ENCODE results near the gene CRYL1. TPM values are rescaled to one million over a fixed set of nuclear protein-coding genes. Genes with fewer than 3 reads are reported as not detected.

Gene CRYL1
- total RNA-seq, 1 experiment from 2014 or later = 26.5 TPM

DNA sequence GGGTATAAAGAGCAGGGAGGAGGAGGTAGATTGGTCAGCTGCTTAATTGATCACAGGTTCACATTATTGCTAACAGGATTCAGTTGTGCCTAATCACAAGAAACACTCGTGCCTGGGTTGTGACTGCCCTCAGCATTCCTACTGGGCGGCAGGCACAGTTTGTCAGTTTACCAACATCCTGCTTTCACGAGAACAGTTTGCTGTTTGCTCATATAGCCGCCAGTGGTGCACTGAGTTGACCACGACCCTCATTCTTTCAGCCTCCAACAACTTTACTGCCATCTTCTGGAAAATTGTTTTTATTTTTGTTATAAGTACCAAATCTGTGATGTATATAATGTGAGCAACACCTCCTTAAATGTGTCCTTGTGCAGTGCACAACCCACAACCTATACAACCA is 25.1 kb upstream of the CRYL1 start:
- POLR2A ChIA-PET = no interaction called here
- CTCF ChIA-PET = no interaction called here
- no peak overlapping the region for H3K4me2 ChIP-seq (ENCODE audit: low read length)
- peak; percentile 17; the same call in 1 of the 2 replicates for TF ChIP-seq RAD21 (IDR thresholded peaks at IDR 0.05; ENCODE audit: low read depth)
- no peak for TF ChIP-seq JUND (IDR thresholded peaks at IDR 0.05)
- TF ChIP-seq ZNF274 (IDR thresholded peaks at IDR 0.05; ENCODE audit: low read depth, low read length) = no peak
- no peak for TF ChIP-seq ZFX (IDR thresholded peaks at IDR 0.05)
- no peak overlapping the region for H3K27ac ChIP-seq (ENCODE audit: low read depth, low read length)
- H2AFZ ChIP-seq (ENCODE audit: low read depth, low read length, poor library complexity, severe bottlenecking) = no peak overlapping the region
- no peaks in the 10 kb centered on the region for H4K20me1 ChIP-seq (ENCODE audit: insufficient read depth)
- no peak for DNase-seq (ENCODE audit: low read depth, low spot score)
- H3K9me3 ChIP-seq (ENCODE audit: control insufficient read depth in 1 of 2, insufficient read depth in 1 of 2, low read depth in 1 of 2, low read length in 2 of 2) = no peaks in the 10 kb centered on the region
- intact Hi-C loops (cut with micrococcal nuclease) = no loop called here
- H3K36me3 ChIP-seq (ENCODE audit: control insufficient read depth in 1 of 2, insufficient read depth in 2 of 2, low read length in 2 of 2) = no peaks in the 10 kb centered on the region
- no TSS peak for BruUV-seq (replicated peaks)
- H3K4me3 ChIP-seq (replicated peaks in 1 of 2; ENCODE audit: low read depth in 1 of 2, low read length in 2 of 2) = no peak overlapping the region
- no peaks in the 10 kb centered on the region for H3K9me2 ChIP-seq (ENCODE audit: insufficient read depth)
- ATAC-seq = no peak
- H3K4me1 ChIP-seq (ENCODE audit: control insufficient read depth in 1 of 2, insufficient read depth in 2 of 2, low read length in 2 of 2) = peaks cover 0 to 3% of the 10 kb centered on the region in 2 experiments; a peak in 1 of 4 replicates
- H3K9ac ChIP-seq (ENCODE audit: low read length) = no peak overlapping the region
- RAD21 ChIA-PET (ENCODE audit: low non-redundant PET in 1 of 2, low total read pairs in 2 of 2, uncharacterized antibody in 2 of 2, unreplicated experiment in 2 of 2) = no interaction called here
- no peaks in the 10 kb centered on the region for H3K79me2 ChIP-seq (ENCODE audit: insufficient read depth, low read length)
- H3K27me3 ChIP-seq (ENCODE audit: insufficient read depth, low read length) = no peaks in the 10 kb centered on the region

DNA sequence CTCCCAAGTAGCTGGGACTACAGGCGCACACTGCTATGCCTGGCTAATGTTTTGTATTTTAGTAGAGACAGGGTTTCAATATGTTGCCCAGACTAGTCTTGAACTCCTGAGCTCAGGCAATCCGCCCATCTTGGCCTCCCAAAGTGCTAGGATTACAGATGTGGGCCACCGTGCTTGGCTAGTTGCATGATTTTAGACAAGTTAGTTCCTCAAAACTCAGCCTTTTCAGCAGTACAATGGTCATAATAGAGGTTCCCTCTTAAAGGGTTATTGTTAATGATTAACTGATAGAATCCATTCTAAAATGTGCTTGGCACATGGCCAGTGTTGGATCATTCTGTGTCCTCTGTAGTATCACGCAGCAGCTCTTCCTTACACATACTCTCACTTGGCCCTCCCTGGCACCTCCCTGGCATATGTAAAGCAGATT is 21.8 kb upstream of the CRYL1 start:
- H3K27me3 ChIP-seq (ENCODE audit: insufficient read depth, low read length) = no peaks in the 10 kb centered on the region
- H4K20me1 ChIP-seq (ENCODE audit: insufficient read depth) = no peaks in the 10 kb centered on the region
- H3K9ac ChIP-seq (ENCODE audit: low read length) = no peak overlapping the region
- no peaks in the 10 kb centered on the region for H3K9me3 ChIP-seq (ENCODE audit: control insufficient read depth in 1 of 2, insufficient read depth in 1 of 2, low read depth in 1 of 2, low read length in 2 of 2)
- no peaks in the 10 kb centered on the region for H3K79me2 ChIP-seq (ENCODE audit: insufficient read depth, low read length)
- H3K4me3 ChIP-seq (replicated peaks in 1 of 2; ENCODE audit: low read depth in 1 of 2, low read length in 2 of 2) = no peak overlapping the region
- H2AFZ ChIP-seq (ENCODE audit: low read depth, low read length, poor library complexity, severe bottlenecking) = no peak overlapping the region
- H3K36me3 ChIP-seq (ENCODE audit: control insufficient read depth in 1 of 2, insufficient read depth in 2 of 2, low read length in 2 of 2) = no peaks in the 10 kb centered on the region
- intact Hi-C loops (cut with micrococcal nuclease) = no loop called here
- peaks cover 0 to 3% of the 10 kb centered on the region in 2 experiments; a peak in 1 of 4 replicates for H3K4me1 ChIP-seq (ENCODE audit: control insufficient read depth in 1 of 2, insufficient read depth in 2 of 2, low read length in 2 of 2)
- ChIA-PET CTCF (no interaction called here), RAD21 (ENCODE audit: low non-redundant PET in 1 of 2, low total read pairs in 2 of 2, uncharacterized antibody in 2 of 2, unreplicated experiment in 2 of 2) (no interaction called here), POLR2A (no interaction called here)
- no peak overlapping the region for H3K4me2 ChIP-seq (ENCODE audit: low read length)
- DNase-seq (ENCODE audit: low read depth, low spot score) = no peak
- no peak overlapping the region for H3K27ac ChIP-seq (ENCODE audit: low read depth, low read length)
- TF ChIP-seq EZH2phosphoT487 (IDR thresholded peaks at IDR 0.05; ENCODE audit: borderline replicate concordance) (no peak), JUND (IDR thresholded peaks at IDR 0.05) (no peak), RAD21 (IDR thresholded peaks at IDR 0.05; ENCODE audit: low read depth) (no peak), ELF1 (IDR thresholded peaks at IDR 0.05; ENCODE audit: borderline replicate concordance, low read depth) (no peak), TCF7L2 (IDR thresholded peaks at IDR 0.05; ENCODE audit: borderline replicate concordance, extremely low read depth, insufficient read depth, insufficient read length) (no peak), EZH2 (IDR thresholded peaks at IDR 0.05) (no peak), CBX3 (IDR thresholded peaks at IDR 0.05; ENCODE audit: low read depth) (no peak), POLR2A (IDR thresholded peaks at IDR 0.05; ENCODE audit: borderline replicate concordance, extremely low read depth, insufficient read depth, insufficient read length) (no peak), YY1 (IDR thresholded peaks at IDR 0.05; ENCODE audit: extremely low read depth, insufficient replicate concordance, low read depth, low read length) (no peak)
- TF ChIP-seq, protein P1, sequence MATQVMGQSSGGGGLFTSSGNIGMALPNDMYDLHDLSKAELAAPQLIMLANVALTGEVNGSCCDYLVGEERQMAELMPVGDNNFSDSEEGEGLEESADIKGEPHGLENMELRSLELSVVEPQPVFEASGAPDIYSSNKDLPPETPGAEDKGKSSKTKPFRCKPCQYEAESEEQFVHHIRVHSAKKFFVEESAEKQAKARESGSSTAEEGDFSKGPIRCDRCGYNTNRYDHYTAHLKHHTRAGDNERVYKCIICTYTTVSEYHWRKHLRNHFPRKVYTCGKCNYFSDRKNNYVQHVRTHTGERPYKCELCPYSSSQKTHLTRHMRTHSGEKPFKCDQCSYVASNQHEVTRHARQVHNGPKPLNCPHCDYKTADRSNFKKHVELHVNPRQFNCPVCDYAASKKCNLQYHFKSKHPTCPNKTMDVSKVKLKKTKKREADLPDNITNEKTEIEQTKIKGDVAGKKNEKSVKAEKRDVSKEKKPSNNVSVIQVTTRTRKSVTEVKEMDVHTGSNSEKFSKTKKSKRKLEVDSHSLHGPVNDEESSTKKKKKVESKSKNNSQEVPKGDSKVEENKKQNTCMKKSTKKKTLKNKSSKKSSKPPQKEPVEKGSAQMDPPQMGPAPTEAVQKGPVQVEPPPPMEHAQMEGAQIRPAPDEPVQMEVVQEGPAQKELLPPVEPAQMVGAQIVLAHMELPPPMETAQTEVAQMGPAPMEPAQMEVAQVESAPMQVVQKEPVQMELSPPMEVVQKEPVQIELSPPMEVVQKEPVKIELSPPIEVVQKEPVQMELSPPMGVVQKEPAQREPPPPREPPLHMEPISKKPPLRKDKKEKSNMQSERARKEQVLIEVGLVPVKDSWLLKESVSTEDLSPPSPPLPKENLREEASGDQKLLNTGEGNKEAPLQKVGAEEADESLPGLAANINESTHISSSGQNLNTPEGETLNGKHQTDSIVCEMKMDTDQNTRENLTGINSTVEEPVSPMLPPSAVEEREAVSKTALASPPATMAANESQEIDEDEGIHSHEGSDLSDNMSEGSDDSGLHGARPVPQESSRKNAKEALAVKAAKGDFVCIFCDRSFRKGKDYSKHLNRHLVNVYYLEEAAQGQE (IDR thresholded peaks at IDR 0.05; ENCODE audit: low read depth) = no peak
- TF ChIP-seq, protein P2, sequence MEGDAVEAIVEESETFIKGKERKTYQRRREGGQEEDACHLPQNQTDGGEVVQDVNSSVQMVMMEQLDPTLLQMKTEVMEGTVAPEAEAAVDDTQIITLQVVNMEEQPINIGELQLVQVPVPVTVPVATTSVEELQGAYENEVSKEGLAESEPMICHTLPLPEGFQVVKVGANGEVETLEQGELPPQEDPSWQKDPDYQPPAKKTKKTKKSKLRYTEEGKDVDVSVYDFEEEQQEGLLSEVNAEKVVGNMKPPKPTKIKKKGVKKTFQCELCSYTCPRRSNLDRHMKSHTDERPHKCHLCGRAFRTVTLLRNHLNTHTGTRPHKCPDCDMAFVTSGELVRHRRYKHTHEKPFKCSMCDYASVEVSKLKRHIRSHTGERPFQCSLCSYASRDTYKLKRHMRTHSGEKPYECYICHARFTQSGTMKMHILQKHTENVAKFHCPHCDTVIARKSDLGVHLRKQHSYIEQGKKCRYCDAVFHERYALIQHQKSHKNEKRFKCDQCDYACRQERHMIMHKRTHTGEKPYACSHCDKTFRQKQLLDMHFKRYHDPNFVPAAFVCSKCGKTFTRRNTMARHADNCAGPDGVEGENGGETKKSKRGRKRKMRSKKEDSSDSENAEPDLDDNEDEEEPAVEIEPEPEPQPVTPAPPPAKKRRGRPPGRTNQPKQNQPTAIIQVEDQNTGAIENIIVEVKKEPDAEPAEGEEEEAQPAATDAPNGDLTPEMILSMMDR (IDR thresholded peaks at IDR 0.05 in 2 of 3, conservative IDR thresholded peaks at IDR 0.05 in 1 of 3; ENCODE audit: borderline replicate concordance in 1 of 3, insufficient read depth in 1 of 3, low read depth in 2 of 3, low read length in 2 of 3) = no peak
- no peak for ATAC-seq
- H3K9me2 ChIP-seq (ENCODE audit: insufficient read depth) = no peaks in the 10 kb centered on the region
- no TSS peak for BruUV-seq (replicated peaks)

Measured in HCT116 (cell line).